PC-3 (cell line): ENCODE results near the gene RXFP2.

Experiments
- CTCF ChIP-seq: fragments of 300-600 bp; sonication (generic); conservative IDR thresholded peaks from 2 replicates; pipeline ENCODE4 v1.5.1; 2017; ENCODE audit warnings: antibody characterized with exemption, low read depth, mild to moderate bottlenecking, low read length
- EZH2 ChIP-seq: fragments of 300-600 bp; sonication (generic); IDR thresholded peaks from one replicate; pipeline ENCODE4 v1.6.1; 2017; ENCODE audit warnings: antibody characterized with exemption, mild to moderate bottlenecking, low read length; ENCODE audit not compliant: unreplicated experiment

GRCh38 chr13:31781064-31781463, 41.7 kb downstream of the RXFP2 start:
- TF ChIP-seq EZH2: no peak
- no peak for TF ChIP-seq CTCF
